ENCODE measurements around the gene LYPD1.
"Not testable (repeated sequence)": the region's sequence is repeated elsewhere in the genome, so short reads cannot be mapped to it uniquely, and the experiment has no call there.

Gene LYPD1, protein sequence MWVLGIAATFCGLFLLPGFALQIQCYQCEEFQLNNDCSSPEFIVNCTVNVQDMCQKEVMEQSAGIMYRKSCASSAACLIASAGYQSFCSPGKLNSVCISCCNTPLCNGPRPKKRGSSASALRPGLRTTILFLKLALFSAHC

DNA sequence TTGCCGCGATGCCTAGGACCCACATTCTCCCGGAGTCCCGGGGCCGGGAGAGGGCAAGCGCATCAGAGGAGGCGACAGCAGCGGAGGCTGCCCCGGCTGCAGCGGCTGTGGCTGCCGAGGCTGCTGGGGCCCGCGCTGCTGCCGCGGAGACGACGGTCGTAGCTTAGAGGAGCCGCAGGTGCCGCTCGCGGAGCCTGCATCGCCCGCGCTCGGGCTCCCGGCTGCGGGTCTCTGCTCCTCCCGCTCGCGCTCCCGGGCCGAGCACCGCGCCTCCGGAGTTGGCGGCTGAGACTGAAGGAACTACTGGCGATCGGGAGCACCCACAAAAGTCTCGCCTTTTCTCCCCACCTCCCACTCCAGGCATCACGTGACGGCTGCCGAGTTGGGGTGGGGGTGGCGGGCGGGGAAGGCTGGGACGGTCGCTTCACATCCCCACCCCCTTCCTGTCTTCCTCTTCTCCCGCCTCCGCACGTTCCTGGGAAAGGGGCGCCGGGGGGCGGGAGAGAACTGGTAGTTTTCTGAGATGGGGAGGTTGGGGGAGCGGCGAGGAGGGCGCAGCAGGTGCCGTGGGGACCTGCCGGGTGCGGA is at the start of gene LYPD1:
LYPD1 (minus strand) TSS at position 298 of the 588 bp plus-strand sequence; CDS start at position 25, 273 bp downstream.
- DNase-seq (ENCODE audit: low read depth): no peak

DNA sequence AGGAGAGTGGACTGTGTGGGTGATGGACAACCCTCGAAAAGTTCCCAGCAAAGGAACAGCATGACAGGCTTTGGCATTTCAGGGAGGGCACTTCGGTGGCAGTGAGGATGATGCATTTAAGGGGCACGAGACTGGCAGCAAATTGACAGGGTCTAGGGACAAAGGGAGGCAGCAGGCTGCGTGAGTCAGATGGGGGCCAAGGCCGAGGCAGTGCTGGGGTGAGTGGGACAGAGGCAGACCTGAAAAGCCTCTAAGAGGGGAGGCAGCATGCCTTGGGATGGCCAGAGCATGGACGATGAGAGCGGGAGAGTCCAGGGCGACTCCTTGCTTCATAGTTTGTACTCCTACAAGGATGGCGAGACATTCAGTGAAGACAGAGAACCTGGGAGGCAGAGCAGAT is 49.5 kb upstream of the LYPD1 start:
- DNase-seq (ENCODE audit: low read depth): no peak

DNA sequence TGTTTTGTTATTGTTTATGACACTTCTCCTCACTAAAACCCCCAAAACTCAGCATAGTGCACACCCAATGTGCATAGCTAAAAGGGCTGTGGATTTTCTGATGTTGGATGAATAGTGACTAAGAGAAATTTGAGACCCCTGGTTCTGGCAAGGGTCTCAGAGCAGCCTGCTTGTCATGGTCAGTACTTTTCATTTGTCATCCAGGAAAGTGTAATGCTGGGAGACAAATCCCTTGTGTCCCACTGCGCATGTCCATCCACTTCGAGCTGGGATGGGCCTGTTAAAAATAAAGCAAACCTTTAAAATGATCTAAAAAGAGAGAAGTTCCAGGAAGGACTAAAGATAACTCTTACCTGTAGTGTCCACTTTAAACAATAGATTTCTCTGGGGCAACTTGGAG is 46.9 kb upstream of the LYPD1 start:
- DNase-seq (ENCODE audit: low read depth): no peak

DNA sequence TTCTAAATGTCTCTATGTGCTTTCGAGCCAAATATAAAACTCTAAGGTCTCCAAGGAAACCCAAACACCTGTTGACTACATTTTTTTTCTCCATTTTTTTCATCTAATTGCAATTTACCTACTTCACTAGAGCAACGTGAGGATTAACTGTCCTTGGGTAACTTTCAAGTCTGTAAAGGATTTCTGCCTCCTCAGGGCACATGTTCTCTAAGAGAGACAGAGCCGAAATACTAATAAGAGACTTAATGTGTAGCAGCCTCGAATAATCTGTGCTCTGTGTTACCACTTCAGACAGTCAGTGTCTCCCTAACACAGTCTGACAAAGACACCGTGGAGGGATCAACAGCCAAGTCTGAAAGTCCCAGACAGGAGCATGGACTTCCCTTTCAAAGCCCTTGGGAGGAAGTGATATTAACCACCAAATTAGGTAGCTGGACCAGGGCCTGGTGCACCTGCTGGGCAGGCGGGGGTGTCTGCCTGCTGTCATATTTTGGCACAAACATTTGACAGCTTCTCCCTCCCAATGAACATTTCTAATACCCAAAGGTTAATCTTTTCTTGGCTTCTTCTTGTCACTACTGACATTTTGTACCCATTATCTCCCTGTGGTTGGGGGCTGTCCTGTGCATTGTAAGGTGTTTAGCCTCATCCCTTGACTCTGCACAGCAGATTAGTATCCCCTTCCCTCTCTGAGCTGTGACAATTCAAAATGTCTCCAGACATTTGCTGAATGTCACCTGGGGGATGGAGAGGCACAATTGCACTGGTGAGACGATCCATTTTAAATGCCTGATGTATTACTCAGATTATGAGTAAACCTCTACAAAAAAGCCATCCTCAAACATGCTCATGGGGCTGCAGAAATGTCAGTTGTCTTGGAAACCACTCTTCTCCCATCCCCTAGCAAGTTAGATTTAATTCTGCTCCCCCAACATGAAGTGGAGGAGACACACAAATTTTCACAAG is 45.7 kb upstream of the LYPD1 start:
- DNase-seq (ENCODE audit: low read depth): no peak

DNA sequence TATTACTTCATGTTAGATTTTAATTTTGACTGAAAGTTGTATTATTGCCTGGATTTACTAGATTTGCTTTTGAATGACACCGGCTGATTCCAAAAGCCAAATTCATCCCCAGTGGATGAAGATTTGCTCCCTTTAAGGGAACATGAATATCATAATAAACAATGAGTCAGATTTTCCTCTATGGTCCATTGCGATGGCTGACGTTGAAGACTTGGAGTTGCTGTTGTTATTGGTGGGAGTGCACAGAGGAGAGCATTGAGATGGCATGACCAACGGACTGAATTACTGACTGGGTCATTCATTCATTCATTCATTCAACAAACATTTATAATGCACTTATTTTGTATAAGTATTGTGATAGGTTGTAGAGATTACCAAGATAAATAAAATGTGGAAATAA is 33.4 kb upstream of the LYPD1 start:
- no peak for DNase-seq (ENCODE audit: low read depth)

DNA sequence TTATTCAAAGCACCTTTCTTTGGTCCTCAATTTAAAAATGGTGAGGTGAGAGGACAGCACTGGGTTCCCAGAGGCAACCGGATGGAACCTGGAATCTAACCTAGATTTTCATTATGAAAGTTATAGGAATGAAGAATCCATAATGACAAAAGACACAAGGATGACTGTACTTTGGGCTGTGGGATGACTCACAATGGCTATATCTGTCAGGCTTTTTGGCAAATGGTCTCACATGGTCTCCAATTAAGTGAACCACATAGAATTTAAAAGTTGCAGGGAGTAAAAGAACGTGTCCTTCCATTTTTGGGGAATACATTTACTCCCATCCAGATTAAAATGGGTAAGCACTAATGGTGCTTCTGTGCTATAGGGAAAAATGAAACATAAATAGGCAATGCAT is 31.8 kb upstream of the LYPD1 start:
- DNase-seq (ENCODE audit: low read depth): no peak

DNA sequence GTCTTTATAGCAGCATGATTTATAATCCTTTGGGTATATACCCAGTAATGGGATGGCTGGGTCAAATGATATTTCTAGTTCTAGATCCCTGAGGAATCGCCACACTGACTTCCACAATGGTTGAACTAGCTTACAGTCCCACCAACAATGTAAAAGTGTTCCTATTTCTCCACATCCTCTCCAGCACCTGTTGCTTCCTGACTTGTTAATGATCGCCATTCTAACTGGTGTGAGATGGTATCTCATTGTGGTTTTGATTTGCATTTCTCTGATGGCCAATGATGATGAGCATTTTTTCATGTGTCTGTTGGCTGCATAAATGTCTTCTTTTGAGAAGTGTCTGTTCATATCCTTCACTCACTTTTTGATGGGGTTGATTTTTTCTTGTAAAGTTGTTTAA is 29.8 kb upstream of the LYPD1 start:
- not testable (repeated sequence) for DNase-seq (ENCODE audit: low read depth)

DNA sequence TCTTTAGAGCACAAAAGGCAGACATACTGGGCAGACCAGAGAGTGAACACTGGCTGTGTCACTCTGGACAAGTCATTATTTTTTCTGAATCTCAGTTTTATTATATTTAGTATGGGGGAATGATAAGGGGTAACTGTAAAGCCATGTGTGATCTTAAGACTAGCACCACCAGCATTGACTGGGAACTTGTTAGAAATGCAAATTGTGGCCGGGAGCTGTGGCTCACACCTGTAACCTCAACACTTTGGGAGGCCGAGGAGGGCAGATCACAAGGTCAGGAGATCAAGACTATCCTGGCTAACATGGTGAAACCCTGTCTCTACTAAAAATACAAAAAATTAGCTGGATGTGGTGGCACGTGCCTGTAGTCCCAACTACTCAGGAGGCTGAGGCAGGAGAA is 28.3 kb upstream of the LYPD1 start:
- not testable (repeated sequence) for DNase-seq (ENCODE audit: low read depth)

DNA sequence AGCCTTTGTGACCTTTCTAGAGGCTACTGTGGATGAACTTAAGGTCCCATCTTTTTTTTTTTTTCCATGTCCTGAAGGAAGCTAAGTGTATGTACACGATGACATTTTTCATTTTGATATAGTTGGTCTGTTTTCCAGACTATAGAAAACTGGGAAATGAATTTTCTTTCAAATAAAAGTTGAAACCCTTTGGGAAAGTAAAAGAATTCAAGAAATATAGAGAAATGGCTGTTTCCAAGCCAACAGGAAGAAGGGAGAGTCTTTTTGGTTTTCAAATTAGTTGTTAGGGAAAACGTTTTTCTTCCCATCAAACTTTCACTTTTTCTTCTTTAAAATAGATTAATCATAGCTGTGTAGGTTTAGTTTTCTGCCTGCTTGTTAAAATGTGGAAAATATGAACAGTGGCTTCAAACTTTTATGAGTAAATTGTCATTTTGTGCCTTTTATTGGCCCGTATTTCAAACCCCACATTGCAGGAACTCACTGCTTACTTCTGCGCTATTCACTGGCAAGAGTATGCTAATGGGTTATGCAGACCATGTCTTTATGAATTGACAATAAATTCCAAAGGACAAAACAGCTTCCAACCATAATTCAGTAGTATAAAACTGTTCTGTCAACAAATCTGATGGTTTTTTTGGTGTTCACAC is 27.7 kb upstream of the LYPD1 start:
- DNase-seq (ENCODE audit: low read depth): no peak

DNA sequence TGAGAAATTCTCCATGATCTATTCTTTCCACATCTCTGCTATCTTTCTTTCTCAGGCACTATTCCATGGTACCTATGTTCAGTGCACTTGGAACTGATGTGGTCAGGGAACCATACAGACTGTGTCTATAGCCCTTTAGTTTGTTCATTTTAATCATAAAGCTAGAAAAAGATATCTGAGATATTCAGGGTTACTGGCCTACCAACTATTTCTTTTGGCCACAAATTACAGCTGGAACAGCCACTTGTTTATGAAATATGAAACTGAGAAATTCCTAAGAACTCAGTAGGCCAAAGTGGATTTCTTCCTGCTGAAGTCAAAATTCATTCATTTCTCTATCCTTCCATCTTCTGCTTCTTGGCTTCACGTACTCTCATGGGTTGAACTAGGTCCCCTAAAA is 22.8 kb upstream of the LYPD1 start:
- no peak for DNase-seq (ENCODE audit: low read depth)

DNA sequence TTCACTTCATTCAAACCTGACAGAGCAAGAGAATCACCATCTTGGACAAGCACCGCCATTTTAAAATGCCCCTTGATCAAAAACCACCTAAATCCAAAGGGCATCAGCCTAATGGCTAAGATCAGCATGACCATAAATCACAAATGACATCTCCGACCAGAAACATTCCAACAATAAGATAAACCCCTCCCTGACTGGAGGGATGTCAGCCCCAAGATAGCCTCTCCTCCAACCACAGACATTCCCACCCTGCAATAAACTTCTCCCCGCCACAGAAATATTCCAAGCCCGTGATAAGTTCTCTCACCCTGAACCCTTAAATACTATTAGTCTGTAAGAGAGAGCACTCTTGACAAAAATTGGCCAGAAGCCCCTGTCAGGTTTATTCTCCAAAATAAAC is 21.6 kb upstream of the LYPD1 start:
- no peak for DNase-seq (ENCODE audit: low read depth)

DNA sequence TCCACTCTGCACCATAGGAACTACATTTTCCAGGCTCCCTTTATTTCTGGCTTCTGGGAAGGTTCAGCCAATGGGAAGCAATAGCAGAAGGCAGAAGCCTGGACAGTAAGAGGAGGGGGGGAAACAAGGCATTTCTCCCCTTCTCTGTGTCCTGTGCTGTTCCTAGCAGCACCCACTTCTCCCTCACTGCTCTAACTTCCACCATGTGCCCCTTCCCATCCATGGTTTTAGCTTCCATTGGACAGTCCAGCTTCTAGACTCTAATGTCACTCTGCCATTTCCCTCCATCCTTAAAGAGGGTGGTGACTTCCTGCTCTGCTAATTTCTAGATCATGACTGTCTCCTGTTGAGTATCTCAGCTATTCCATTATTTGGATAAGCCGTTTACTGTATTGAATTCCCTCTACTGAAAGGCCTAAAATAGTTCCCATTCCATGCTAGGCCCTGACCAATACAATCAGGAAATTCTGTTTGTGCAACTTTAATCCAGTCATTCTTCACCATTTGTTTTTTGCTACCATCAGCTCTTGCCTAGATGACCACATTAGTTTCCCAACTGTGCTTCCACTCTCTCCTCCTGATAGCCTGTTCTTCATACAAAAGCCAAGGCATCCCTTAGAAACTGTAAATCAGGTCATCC is 20.8 kb upstream of the LYPD1 start:
- DNase-seq (ENCODE audit: low read depth): no peak

DNA sequence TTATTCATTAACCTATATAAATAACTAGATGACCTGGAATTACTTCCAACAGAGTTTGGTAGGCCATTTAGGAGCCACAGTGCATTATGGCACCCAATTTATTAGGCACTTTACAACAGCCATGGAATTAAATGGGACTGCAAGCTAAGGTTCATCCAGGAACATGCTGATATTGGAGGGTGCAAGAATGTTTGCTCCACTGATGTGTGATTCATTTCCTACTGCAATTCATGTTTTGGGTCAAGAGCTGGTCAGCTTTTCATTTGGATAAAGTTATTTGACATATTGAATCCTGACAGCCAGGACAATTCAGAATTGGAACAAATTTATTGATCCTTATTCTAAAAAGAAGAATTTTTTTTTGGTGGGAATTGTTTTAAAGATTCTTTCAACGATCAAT is 11.8 kb upstream of the LYPD1 start:
- no peak for DNase-seq (ENCODE audit: low read depth)

DNA sequence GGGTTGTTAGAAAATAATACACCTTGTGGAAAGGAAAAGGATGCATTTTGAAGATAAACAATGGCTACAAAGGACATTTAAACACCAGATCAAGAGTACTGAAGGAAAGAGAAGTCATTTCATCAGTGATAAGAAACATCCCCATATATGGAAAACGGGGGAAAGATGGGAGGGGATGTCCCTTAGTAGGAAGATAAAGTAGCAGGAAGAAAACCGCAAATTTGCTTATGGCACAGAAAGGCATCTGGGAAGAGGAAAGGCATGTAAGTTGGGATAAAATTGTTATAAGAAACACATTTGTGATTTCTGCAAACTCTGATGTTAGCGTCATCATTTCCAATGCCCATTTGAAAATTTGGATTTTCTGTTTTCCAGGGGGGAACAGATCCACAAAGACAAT is 10.5 kb upstream of the LYPD1 start:
- DNase-seq (ENCODE audit: low read depth): no peak

DNA sequence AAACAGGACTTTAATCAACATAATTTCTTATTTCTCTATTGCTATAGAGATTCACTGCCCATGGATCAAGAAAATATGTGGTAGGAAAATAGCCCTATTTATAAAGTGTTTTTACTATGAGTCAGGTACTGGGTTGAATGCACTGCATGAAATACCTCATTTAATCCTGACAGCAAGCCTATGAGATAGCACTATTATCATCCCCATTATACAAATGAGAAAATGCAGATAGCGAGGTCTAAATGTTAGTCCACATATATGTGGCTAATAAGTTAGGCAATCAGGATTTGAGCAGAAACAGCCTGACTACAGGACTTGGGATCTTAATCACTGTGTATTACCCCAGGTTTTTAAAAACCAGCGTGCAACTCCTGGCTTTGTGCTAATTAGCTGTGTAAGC is 8.5 kb upstream of the LYPD1 start:
- DNase-seq (ENCODE audit: low read depth): no peak

DNA sequence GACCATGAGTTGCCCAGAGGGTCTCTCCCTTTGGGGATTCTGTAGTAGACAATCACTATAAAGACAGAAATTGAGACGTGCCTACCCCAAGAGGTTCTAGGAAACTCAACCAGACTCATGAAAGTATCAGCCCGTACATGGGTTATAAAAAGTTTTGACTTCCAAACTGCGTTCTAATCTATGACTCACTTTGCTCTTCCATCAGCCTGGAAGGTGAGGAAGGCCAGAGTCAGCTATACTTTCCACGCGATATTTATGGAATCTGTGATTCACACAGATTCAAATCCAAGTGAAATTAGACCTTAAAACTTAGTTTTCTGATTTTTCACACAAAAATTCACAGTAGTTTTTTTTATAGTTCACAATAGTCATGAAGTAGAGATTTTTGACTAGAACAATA is 7.7 kb upstream of the LYPD1 start:
- peak; percentile 75 for DNase-seq (ENCODE audit: low read depth)

DNA sequence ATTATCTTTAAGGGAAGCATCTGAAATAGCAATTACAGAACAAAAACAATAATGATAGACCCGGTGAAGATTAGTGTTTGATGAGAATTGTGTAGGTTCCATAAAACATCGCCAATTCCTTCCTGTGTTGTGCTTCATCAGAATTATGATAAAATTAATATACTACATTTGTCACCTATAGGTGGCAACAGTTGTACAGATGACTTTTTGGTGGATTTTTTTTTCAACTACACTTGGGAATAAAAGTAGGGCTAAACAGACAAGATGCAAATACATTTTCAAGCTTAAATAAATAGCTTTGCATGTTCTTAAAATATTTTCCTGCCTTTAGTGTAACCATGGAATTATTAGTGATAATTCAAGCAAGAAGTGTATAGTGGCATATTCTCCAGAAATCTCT is 7.0 kb upstream of the LYPD1 start:
- no peak for DNase-seq (ENCODE audit: low read depth)

DNA sequence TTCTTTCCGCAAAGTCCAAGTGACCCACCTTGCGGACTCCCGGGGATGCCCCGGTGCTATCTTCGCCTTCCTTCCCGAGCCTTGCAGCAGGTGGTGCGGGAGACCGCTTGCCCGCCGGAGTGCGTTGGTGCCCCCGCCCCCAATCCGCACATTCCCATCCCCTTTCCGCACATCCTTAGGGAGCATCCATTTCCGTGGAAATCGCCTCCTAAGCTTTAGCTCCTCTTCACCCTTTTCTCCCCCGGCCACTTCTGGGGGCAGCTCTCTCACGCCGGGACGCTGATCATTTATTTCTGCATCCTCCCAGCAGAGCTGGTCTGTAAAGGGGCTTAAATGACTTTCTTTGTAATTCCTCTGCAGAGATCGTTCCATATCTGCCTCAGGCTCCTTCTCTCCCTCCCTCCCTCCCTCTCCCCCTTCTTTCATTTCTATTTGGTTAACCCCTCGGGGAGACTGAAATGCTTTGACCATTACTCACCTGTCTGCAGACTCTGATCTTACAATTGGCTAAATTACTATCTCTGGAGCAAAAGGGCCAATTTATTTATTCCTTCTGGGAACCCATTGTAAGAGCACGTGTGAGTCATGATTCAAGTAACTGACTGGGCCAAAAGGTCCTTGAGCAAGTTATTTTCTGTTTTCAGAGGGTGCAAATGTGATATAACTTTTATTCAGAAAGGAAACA is 1.3 kb upstream of the LYPD1 start:
- peak; percentile 94 for DNase-seq (ENCODE audit: low read depth)

DNA sequence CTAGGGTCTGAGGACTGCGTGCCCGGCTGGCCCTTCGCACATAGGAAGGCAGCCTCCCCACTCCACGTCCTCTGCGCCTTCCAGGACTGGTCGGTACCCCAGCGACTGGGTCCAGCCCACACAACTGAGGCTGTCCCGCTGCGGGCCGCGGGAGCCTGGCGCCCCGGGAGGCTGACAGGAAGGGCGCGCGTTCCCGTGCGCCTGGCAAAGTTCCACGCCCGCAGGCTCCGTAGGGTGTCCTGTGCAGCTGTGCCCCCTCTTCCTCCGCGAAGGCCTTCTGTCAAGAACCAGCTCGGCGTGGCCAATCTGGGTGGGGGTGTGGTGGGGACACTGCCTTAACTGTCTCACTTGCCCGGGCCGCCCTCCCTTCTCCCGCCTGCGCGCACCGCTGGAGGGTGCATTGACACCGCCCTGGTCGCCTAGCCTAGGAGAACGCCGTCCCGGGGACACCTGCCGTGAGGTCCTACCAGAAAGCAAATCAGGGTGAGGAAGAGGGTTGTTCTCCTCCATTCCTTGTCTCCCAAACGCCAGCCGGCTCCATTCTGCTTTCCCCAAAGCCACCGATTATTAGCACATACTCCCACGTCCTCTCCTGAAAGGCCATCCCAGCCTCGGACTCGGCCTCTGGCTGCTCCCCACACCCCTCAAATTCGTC is 618 bp upstream of the LYPD1 start:
- no peak for DNase-seq (ENCODE audit: low read depth)

DNA sequence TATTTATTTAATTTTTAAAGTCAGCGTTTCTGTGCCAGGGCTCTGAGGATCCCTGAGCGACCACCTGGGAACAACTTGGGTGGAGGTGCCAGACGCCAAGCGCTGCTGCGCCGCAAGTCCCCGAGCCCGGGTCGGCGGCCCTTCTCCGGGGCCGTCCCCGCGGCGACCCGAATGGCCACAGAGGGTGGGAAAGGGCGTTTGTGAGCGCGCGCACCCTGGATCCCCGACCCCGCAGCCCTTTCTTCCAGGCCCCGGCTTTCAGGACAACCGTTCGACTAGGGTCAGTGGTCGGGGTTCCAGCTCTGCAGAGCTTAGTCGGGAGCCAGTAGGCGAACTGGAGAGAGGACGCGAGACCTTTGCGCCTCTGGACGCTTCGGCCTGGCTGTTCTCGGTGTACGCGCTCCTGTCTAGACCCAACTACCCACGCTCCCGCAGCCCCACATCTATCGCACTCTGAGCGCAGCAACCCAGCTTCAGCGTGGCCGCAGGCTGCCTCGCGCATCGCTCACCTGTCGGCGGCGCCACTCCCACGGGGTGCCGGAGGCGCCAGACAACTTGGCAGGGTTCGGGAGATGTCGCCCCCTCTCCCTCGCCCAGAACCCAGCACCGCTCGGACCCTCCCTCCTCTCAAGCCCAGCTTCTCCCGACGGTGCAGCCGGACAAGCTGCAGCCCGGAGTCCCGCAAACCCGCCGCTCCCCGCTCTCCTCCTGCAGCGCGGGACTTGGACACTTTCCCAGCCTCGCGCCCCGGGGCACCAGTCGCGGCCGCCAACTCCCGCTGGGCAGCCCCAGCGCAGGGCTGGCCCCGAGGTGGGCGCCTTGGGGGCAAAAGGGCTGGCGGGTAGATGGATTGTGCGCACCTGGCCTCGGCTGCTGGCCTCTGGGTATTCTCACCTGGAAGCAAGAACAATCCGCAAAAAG is 758 bp downstream of the LYPD1 start:
- DNase-seq (ENCODE audit: low read depth): no peak

Measured in HS-27A (cell line).